ENCODE measurements around the gene SGCD. TPM values are rescaled to one million over a fixed set of nuclear protein-coding genes. Genes with fewer than 3 reads are reported as not detected.

Gene SGCD
- total and polyA plus RNA-seq, 11 donors, result 17.4 to 150 (median 76.9) TPM

- ATAC-seq (peak in 3 of 4 donors; percentile 26 to 64 (median 42)), DNase-seq (no peak)
- Histone ChIP-seq H3K4me1 (peaks cover 0 to 4% (median 0%) of the 10 kb centered on the region in 12 donors), H3K4me3 (no peak overlapping the region), H3K27ac (peak overlapping the region in 1 of 12 donors; percentile 14), H3K36me3 (no peaks in the 10 kb centered on the region), H3K27me3 (no peaks in the 10 kb centered on the region), H3K9me3 (no peaks in the 10 kb centered on the region)
- TF ChIP-seq, protein P1, sequence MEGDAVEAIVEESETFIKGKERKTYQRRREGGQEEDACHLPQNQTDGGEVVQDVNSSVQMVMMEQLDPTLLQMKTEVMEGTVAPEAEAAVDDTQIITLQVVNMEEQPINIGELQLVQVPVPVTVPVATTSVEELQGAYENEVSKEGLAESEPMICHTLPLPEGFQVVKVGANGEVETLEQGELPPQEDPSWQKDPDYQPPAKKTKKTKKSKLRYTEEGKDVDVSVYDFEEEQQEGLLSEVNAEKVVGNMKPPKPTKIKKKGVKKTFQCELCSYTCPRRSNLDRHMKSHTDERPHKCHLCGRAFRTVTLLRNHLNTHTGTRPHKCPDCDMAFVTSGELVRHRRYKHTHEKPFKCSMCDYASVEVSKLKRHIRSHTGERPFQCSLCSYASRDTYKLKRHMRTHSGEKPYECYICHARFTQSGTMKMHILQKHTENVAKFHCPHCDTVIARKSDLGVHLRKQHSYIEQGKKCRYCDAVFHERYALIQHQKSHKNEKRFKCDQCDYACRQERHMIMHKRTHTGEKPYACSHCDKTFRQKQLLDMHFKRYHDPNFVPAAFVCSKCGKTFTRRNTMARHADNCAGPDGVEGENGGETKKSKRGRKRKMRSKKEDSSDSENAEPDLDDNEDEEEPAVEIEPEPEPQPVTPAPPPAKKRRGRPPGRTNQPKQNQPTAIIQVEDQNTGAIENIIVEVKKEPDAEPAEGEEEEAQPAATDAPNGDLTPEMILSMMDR (IDR thresholded peaks at IDR 0.05), result no peak
- TF ChIP-seq POLR2A (IDR thresholded peaks at IDR 0.05), result no peak
- intact Hi-C loops (cut with DNase I), result no loop called here
- WGBS, 4 donors, result 62 to 74% (median 71%) methylated on average over 5 of the region's 5 CpGs
Observed at GRCh38 chr5:156741516-156741915, 414.6 kb downstream of the SGCD start.

DNA sequence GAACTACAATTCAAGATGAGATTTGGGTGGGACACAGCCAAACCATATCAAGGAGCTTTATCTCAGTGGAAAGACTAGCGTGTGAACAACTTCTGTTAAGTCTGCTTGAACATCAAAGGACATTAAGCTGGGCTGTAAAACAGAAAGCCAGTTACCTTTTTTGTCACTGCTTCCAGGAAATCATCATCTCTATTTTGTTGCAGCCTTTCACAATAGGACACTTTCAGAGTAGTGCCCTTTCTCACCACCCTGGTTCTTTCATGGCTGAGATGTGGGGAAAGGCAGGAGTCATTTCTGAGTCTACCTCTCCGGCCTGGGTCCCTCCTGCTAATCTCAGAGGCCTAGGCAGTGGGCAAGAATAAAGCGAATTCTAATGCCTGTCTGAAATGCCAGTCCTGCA lies 426.9 kb downstream of the SGCD start:
- DNase-seq, result no peak
- H3K36me3 ChIP-seq, result peaks cover 0 to 2% (median 0%) of the 10 kb centered on the region in 9 donors
- no peak overlapping the region for H3K4me3 ChIP-seq
- 78 to 85% (median 82%) methylated on average over 3 of the region's 3 CpGs for WGBS, 4 donors
- intact Hi-C loops (cut with DNase I), result loop anchor here in 1 of 10 donors (10.0 kb wide), 1 partner anchor 159 kb away; no protein-coding TSS in a partner anchor
- peaks cover 0 to 14% (median 0%) of the 10 kb centered on the region in 12 donors for H3K4me1 ChIP-seq
- TF ChIP-seq POLR2A (IDR thresholded peaks at IDR 0.05), result no peak
- TF ChIP-seq, protein P1 (IDR thresholded peaks at IDR 0.05), result no peak
- no peaks in the 10 kb centered on the region for H3K27me3 ChIP-seq
- no peak overlapping the region for H3K27ac ChIP-seq
- H3K9me3 ChIP-seq, result no peaks in the 10 kb centered on the region
- ATAC-seq, result no peak

- Histone ChIP-seq H3K4me3 (no peak overlapping the region), H3K36me3 (peaks cover 0 to 9% (median 0%) of the 10 kb centered on the region in 9 donors), H3K9me3 (no peaks in the 10 kb centered on the region), H3K27me3 (no peaks in the 10 kb centered on the region), H3K4me1 (peaks cover 0 to 22% (median 0%) of the 10 kb centered on the region in 12 donors), H3K27ac (peak overlapping the region in 1 of 12 donors; percentile 2)
- TF ChIP-seq, protein P1 (IDR thresholded peaks at IDR 0.05), result no peak
- TF ChIP-seq POLR2A (IDR thresholded peaks at IDR 0.05), result no peak
- 79 to 90% (median 84%) methylated on average over 3 of the region's 3 CpGs for whole genome bisulfite sequencing, 4 donors
- ATAC-seq (no peak), DNase-seq (no peak)
- intact Hi-C loops (cut with DNase I), result loop anchor here in 2 of 10 donors (5.0 to 10.0 kb wide), 2 partner anchors 68 to 161 kb away; no protein-coding TSS in a partner anchor
Observed at GRCh38 chr5:156755421-156756087, 428.6 kb downstream of the SGCD start.

GRCh38 chr5:156758011-156758791 lies 431.2 kb downstream of the SGCD start:
- intact Hi-C loops (cut with DNase I), result loop anchor here in 2 of 10 donors (5.0 to 10.0 kb wide), 2 partner anchors 71 to 163 kb away; no protein-coding TSS in a partner anchor
- Histone ChIP-seq H3K4me3 (no peak overlapping the region), H3K36me3 (peaks cover 0 to 9% (median 0%) of the 10 kb centered on the region in 9 donors), H3K27ac (peak overlapping the region in 11 of 12 donors; percentile 18 to 81 (median 60)), H3K4me1 (peaks cover 0 to 22% (median 0%) of the 10 kb centered on the region in 12 donors), H3K9me3 (no peaks in the 10 kb centered on the region), H3K27me3 (no peaks in the 10 kb centered on the region)
- 34 to 50% (median 39%) methylated on average over 2 of the region's 2 CpGs for WGBS, 4 donors
- ATAC-seq, result peak in 3 of 4 donors; percentile 42 to 75 (median 68)
- TF ChIP-seq POLR2A (IDR thresholded peaks at IDR 0.05), result no peak
- TF ChIP-seq, protein P1 (IDR thresholded peaks at IDR 0.05), result no peak
- no peak for DNase-seq

Measured in heart left ventricle (tissue), 16 donors.